GM12873 (cell line): ENCODE results near the gene TMEM272.

ENCODE experiments used
- TF ChIP-seq, protein P1 (sequence below): IDR thresholded peaks from 2 replicates; pipeline ENCODE4 v1.5.1; 2012; ENCODE audit warnings: low read depth, mild to moderate bottlenecking, moderate library complexity, low read length, control low read depth; ENCODE audit not compliant: insufficient read depth; ENCODE audit errors: missing control alignments

Gene TMEM272

DNA sequence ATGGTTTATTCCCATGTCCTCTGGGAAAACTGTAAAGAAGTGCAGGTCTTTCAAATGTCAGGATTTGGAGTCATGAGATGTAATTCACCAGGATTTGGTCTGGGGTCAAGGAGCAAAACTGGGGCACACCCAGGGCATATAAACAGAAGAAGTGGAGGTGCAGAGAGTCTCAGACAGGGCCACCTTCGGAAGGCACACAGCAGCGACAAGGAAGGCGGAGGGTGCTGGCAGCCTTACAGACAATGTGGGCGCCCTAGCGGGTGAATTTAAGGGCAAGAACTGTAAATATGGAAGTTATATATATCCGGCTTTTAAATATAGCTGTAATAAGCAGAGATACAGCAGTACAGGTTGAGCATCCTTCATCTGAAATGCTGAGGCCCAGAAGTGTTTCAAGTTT is 72.2 kb downstream of the TMEM272 start:
- TF ChIP-seq, protein P1, sequence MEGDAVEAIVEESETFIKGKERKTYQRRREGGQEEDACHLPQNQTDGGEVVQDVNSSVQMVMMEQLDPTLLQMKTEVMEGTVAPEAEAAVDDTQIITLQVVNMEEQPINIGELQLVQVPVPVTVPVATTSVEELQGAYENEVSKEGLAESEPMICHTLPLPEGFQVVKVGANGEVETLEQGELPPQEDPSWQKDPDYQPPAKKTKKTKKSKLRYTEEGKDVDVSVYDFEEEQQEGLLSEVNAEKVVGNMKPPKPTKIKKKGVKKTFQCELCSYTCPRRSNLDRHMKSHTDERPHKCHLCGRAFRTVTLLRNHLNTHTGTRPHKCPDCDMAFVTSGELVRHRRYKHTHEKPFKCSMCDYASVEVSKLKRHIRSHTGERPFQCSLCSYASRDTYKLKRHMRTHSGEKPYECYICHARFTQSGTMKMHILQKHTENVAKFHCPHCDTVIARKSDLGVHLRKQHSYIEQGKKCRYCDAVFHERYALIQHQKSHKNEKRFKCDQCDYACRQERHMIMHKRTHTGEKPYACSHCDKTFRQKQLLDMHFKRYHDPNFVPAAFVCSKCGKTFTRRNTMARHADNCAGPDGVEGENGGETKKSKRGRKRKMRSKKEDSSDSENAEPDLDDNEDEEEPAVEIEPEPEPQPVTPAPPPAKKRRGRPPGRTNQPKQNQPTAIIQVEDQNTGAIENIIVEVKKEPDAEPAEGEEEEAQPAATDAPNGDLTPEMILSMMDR: no peak

DNA sequence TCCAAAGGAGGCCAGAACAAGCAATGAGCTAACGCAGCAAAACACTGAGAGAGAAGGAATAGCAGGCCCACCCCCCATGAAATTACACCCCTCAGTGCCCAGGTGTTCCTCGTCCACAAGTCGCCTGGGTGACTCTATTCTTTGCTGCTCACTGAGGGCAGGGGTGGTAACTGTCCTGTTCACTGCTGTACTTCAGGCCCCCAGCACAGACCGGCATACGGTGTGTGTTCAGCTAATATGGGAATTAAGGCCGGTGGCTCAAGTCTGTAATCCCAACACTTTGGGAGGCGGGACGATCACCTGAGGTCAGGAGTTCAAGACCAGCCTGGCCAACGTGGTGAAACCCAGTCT is 72.9 kb downstream of the TMEM272 start:
- TF ChIP-seq, protein P1: no peak

DNA sequence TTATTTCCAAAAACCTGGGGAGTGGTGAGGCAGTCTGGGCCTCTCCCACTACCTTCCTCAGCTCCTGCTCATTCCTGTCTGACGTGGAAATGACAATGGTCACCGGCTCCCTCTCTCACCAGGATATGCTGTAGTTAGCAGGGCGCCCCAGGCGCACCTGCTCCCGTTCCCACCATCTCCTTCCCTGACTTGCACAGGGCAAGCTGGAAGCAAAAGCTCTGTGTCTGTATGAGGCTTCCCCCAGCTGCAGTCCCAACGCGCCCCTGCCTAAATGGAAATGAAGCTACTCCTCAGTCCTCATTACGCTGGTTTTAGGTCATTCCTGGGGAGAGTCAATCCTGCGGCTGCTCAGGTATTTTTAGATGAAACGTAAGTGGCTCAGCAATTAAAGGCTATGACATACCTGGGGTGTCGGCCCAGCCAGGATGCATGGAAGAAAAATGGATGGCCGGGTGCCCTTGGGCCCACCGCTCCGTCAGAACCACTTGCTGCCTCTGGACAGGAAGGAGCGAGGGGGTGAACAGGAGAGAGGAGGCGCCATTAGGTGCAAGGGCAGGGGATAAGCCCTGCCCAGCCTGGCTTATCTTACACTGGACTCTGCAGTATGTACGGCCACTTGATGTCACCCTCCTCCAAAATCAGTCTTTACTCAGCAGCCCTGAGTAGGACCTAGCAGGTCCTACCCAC is 73.4 kb downstream of the TMEM272 start:
- TF ChIP-seq, protein P1: no peak

DNA sequence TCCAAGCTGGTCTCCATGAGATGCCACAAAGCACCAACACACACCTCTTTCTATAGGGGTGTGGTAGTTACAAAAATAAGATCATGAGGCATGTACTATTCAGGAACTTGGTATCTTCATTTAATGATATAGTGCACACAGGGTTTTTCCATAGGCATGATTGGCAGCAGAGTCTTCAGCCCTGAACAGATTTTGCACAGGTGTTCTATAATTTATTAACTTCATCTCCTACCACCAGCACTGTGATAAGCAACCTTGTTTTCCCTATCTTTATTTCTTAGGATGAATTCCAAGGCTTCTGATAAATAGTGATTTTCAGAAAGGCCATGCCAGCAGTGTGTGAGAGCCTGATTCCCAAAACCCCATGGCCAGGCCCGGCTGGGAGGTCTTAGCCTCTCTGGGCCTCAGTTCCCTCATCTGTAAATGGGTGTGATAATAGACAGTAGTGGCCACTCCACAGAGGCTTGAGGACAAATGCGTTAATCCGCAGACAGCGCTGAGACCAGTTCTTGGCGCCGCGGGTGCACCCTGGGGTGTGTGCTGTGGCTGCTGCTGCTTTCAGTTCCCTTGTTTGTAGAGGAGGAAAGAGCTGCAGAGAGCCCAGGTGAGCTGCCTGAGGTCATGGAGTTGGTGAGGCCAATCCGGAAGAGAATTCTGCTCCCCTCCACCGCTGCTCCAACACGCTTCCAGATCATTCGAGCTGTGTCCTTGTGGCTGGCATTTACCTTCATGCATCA is 74.1 kb downstream of the TMEM272 start:
- TF ChIP-seq, protein P1: no peak

DNA sequence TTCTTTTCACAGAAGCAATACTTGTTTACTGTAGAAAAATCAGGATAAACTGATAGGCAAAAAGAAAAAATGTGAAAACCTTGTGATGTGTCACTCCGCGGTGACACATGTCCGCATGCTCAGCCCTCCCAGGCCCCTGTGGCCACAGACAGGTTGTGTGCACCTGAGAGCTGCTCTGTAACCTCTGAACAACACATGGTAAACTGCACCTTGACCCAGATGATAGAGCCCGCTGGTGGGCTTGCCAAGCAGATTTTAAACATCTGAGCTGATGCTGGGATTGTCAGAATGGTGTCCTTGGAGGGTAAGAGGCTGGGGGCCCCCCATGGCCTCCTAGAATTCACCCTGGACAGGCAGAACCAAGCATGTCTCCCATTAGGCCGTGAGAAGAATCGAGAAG is 74.8 kb downstream of the TMEM272 start:
- TF ChIP-seq, protein P1: no peak

DNA sequence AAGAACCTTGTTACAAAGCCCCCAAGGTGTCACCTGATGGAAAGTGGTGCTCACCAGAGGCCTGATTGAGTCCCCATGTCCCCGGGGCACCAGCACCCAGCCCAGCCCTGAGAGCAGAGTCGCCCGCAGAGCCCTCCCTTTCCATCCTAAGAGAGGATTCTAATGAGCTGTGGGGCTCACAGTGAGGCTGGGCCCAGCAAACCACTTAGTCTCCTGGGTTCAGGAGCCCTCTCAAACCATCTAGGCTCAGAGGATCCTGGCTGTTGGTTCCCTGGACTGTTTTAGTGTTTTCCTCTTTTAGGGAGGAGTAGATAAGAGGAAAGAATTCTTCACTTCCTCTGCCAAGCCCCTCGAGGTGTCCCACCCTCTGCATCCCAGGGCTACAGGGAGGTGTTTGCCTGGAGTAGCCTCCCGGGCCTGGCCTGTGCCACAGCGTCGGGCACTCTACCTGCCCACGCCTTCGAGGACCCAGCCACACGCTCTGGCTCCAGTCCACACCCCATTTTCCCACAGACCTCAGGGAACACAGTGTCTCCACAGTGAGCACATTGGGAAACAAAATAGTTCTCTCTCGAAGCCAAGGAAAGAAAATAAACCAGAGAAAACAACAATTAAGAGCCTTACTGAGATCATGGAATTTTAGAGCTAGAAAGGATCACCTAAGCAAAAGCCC is 75.4 kb downstream of the TMEM272 start:
- TF ChIP-seq, protein P1: no peak

DNA sequence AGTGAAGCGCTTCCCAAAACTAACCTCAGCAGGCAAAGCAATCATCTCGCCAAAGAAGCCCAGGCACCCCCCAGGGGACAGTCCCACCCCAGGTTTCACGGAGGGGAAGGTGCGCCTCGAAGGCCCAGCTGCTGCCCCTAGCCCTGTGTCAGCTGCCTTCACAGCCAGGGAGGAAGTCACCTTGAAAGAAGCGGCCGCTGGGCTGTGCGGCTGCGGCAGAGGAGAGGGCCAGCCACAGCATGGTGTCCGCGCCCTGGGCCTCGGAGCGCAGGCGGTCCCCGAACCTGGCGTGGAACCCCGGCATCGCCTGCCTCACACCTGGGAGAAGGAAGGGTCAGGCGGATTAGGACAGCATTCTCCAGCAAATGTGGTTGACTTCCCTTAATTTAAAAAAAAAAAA is 76.0 kb downstream of the TMEM272 start:
- TF ChIP-seq, protein P1: no peak
